Mammary epithelial cell (primary cell): Measurements from ENCODE around the gene LPIN2.

ENCODE experiments used
- CTCF ChIP-seq, 2 donors: IDR thresholded peaks in 1 of 2; conservative IDR thresholded peaks in 1 of 2; 2 replicates each; pipeline ENCODE4 v1.5.1; 2011 to 2012; ENCODE audit warnings: inconsistent platforms in 2 of 2, low read length in 2 of 2, mild to moderate bottlenecking in 2 of 2, control low read depth in 1 of 2, low read depth in 1 of 2; ENCODE audit not compliant: insufficient read depth in 1 of 2; ENCODE audit errors: extremely low read depth in 1 of 2
- EZH2 ChIP-seq: IDR thresholded peaks from 2 replicates; pipeline ENCODE4 v1.6.1; 2012; ENCODE audit warnings: low read length, inconsistent platforms, borderline replicate concordance

GRCh38 chr18:3014503-3015203 lies 1.7 kb upstream of the LPIN2 start:
- TF ChIP-seq CTCF (conservative IDR thresholded peaks at IDR 0.05 in 1 of 2, IDR thresholded peaks at IDR 0.05 in 1 of 2; ENCODE audit: extremely low read depth in 1 of 2, insufficient read depth in 1 of 2, low read depth in 1 of 2, low read length in 2 of 2), result no peak
- no peak for TF ChIP-seq EZH2
